Measurements from ENCODE around the gene TMF1.

The TMF1 gene

GRCh38 chr3:68996356-68996995 is 55.7 kb downstream of the TMF1 start:
- Histone ChIP-seq H3K27ac (ENCODE audit: low read depth, low read length) (no peak overlapping the region), H3K9ac (ENCODE audit: low read length) (no peak overlapping the region), H3K27me3 (ENCODE audit: control insufficient read depth in 1 of 2, insufficient read depth in 2 of 2, low read length in 2 of 2) (no peaks in the 10 kb centered on the region), H3K36me3 (ENCODE audit: insufficient read depth, low read length) (peaks cover 39% of the 10 kb centered on the region), H3K9me3 (ENCODE audit: low read length) (no peaks in the 10 kb centered on the region), H3K4me1 (ENCODE audit: insufficient read depth, low read length) (no peaks in the 10 kb centered on the region), H3K4me3 (ENCODE audit: low read depth in 1 of 2, low read length in 2 of 2) (no peak overlapping the region)

- Histone ChIP-seq H3K36me3 (ENCODE audit: insufficient read depth, low read length) (peaks cover 35% of the 10 kb centered on the region), H3K9ac (ENCODE audit: low read length) (no peak overlapping the region)
These were observed 63.4 kb downstream of the TMF1 start for GRCh38 chr3:68988740-68989139.

GRCh38 chr3:68987322-68987721 is 64.8 kb downstream of the TMF1 start:
- H3K9ac ChIP-seq (ENCODE audit: low read length): no peak overlapping the region
- no peaks in the 10 kb centered on the region for H3K27me3 ChIP-seq (ENCODE audit: control insufficient read depth in 1 of 2, insufficient read depth in 2 of 2, low read length in 2 of 2)
- H3K36me3 ChIP-seq (ENCODE audit: insufficient read depth, low read length): peaks cover 40% of the 10 kb centered on the region
- H3K9me3 ChIP-seq (ENCODE audit: low read length): no peaks in the 10 kb centered on the region
- no peak overlapping the region for H3K4me3 ChIP-seq (ENCODE audit: low read depth in 1 of 2, low read length in 2 of 2)
- H3K27ac ChIP-seq (ENCODE audit: low read depth, low read length): no peak overlapping the region
- no peaks in the 10 kb centered on the region for H3K4me1 ChIP-seq (ENCODE audit: insufficient read depth, low read length)

More at GRCh38 chr3:68988740-68989139, 63.4 kb downstream of the TMF1 start:
- Histone ChIP-seq H3K9me3 (ENCODE audit: low read length) (no peaks in the 10 kb centered on the region), H3K27me3 (ENCODE audit: control insufficient read depth in 1 of 2, insufficient read depth in 2 of 2, low read length in 2 of 2) (no peaks in the 10 kb centered on the region), H3K27ac (ENCODE audit: low read depth, low read length) (no peak overlapping the region), H3K4me1 (ENCODE audit: insufficient read depth, low read length) (no peaks in the 10 kb centered on the region), H3K4me3 (ENCODE audit: low read depth in 1 of 2, low read length in 2 of 2) (no peak overlapping the region)

DNA sequence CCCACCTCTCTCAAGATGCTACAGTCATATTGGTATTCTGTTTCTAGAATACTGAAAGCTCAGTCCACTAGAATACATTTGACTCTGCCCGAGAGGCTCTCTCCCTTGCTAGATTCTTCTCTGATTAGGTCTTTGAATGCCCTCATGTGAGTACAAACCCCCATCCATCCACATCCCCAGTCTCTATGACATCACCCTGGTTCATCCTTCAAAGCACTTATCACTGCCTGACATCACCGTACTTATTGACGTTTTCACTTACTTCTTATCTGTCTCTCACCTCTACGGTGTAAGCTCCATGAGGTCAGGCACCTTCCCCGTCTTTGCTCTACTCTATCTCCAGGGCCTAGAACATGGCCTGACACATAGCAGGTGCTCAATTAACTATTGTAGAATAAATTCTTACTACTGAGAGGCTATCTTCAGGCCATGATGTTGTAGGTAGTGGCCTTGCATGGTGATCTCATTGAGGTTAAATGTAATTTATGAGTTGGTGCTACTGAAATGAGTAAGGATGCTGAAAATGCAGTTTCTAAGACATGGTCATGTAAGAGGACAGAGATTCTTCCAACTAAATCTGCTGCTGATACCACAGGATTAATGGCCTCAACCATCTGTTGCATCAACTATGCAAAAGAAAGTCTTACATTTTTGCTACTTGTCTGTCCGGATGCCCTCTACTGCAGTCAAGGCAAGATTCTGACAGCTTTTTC is 65.5 kb downstream of the TMF1 start:
- Histone ChIP-seq H3K4me3 (ENCODE audit: low read depth in 1 of 2, low read length in 2 of 2) (no peak overlapping the region), H3K27me3 (ENCODE audit: control insufficient read depth in 1 of 2, insufficient read depth in 2 of 2, low read length in 2 of 2) (no peaks in the 10 kb centered on the region), H3K36me3 (ENCODE audit: insufficient read depth, low read length) (peaks cover 40% of the 10 kb centered on the region), H3K9me3 (ENCODE audit: low read length) (no peaks in the 10 kb centered on the region), H3K27ac (ENCODE audit: low read depth, low read length) (no peak overlapping the region), H3K4me1 (ENCODE audit: insufficient read depth, low read length) (no peaks in the 10 kb centered on the region), H3K9ac (ENCODE audit: low read length) (no peak overlapping the region)

GRCh38 chr3:68985146-68985790 is 66.9 kb downstream of the TMF1 start:
- no peaks in the 10 kb centered on the region for H3K9me3 ChIP-seq (ENCODE audit: low read length)
- H3K27me3 ChIP-seq (ENCODE audit: control insufficient read depth in 1 of 2, insufficient read depth in 2 of 2, low read length in 2 of 2): no peaks in the 10 kb centered on the region
- H3K9ac ChIP-seq (ENCODE audit: low read length): no peak overlapping the region
- no peak overlapping the region for H3K27ac ChIP-seq (ENCODE audit: low read depth, low read length)
- no peak overlapping the region for H3K4me3 ChIP-seq (ENCODE audit: low read depth in 1 of 2, low read length in 2 of 2)
- H3K4me1 ChIP-seq (ENCODE audit: insufficient read depth, low read length): no peaks in the 10 kb centered on the region
- H3K36me3 ChIP-seq (ENCODE audit: insufficient read depth, low read length): peaks cover 51% of the 10 kb centered on the region

GRCh38 chr3:68984011-68984530 is 68.1 kb downstream of the TMF1 start:
- H3K27ac ChIP-seq (ENCODE audit: low read depth, low read length): no peak overlapping the region
- H3K27me3 ChIP-seq (ENCODE audit: control insufficient read depth in 1 of 2, insufficient read depth in 2 of 2, low read length in 2 of 2): no peaks in the 10 kb centered on the region
- no peaks in the 10 kb centered on the region for H3K4me1 ChIP-seq (ENCODE audit: insufficient read depth, low read length)
- H3K9ac ChIP-seq (ENCODE audit: low read length): no peak overlapping the region
- peaks cover 62% of the 10 kb centered on the region for H3K36me3 ChIP-seq (ENCODE audit: insufficient read depth, low read length)
- no peaks in the 10 kb centered on the region for H3K9me3 ChIP-seq (ENCODE audit: low read length)
- no peak overlapping the region for H3K4me3 ChIP-seq (ENCODE audit: low read depth in 1 of 2, low read length in 2 of 2)

GRCh38 chr3:68977486-68978167 is 74.5 kb downstream of the TMF1 start:
- Histone ChIP-seq H3K4me1 (ENCODE audit: insufficient read depth, low read length) (peaks cover 5% of the 10 kb centered on the region), H3K27ac (ENCODE audit: low read depth, low read length) (no peak overlapping the region), H3K9ac (ENCODE audit: low read length) (no peak overlapping the region), H3K27me3 (ENCODE audit: control insufficient read depth in 1 of 2, insufficient read depth in 2 of 2, low read length in 2 of 2) (no peaks in the 10 kb centered on the region), H3K36me3 (ENCODE audit: insufficient read depth, low read length) (peaks cover 38% of the 10 kb centered on the region), H3K4me3 (ENCODE audit: low read depth in 1 of 2, low read length in 2 of 2) (no peak overlapping the region), H3K9me3 (ENCODE audit: low read length) (no peaks in the 10 kb centered on the region)

- H3K36me3 ChIP-seq (ENCODE audit: insufficient read depth, low read length): peaks cover 20% of the 10 kb centered on the region
- no peaks in the 10 kb centered on the region for H3K27me3 ChIP-seq (ENCODE audit: control insufficient read depth in 1 of 2, insufficient read depth in 2 of 2, low read length in 2 of 2)
- peaks cover 10% of the 10 kb centered on the region for H3K4me1 ChIP-seq (ENCODE audit: insufficient read depth, low read length)
- H3K9me3 ChIP-seq (ENCODE audit: low read length): no peaks in the 10 kb centered on the region
- H3K27ac ChIP-seq (ENCODE audit: low read depth, low read length): no peak overlapping the region
- H3K9ac ChIP-seq (ENCODE audit: low read length): no peak overlapping the region
- no peak overlapping the region for H3K4me3 ChIP-seq (ENCODE audit: low read depth in 1 of 2, low read length in 2 of 2)
These were observed 77.4 kb downstream of the TMF1 start for GRCh38 chr3:68974711-68975110.

DNA sequence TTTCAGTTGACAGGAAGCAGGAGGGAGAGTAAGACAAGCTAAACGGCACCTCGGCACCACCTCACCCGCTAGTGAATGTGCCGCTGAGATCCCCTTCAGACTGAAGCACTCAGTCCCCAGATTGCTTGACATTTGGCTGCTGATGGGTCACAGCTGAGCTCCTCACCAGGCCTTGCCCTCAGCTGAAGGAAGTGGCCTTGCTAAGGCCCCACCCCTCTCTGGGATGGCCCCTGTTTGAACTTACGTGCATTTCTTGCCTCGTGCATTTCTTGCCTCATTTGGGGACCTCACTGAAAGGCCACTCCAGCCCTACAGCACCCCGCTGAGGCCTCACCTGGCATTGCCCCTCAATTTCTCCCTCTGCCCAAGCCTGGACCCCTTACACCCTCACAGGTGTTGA is 78.5 kb downstream of the TMF1 start:
- H3K4me3 ChIP-seq (ENCODE audit: low read depth in 1 of 2, low read length in 2 of 2): no peak overlapping the region

DNA sequence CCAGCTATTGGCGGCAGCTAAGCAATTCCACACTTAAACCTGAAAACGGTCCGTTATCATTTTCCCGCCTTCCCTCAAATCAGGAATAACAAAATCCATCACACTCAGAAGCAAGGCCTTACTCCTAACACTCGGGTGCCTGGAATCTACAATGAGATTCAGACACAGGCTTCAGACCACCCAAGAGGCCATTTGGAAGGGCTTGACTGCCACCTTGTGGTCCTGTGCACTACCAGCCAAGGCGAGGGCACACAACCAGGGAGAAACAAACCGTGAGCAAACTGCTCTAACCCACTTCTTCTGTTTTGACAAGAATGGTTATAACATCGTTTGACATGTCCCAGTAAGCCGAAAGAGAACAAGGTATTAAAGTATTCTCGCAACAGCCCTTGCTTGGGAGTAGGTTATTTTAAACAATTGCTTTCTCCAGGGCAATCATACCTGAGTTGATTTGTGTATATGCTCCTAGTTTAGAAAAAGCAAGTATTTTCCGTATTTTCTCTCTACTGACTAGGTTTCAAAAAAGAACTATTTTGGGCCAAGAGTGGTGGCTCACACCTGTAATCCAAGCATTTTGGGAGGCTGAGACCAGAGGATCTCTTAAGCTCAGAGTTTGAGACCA is 79.7 kb downstream of the TMF1 start:
- peaks cover 8% of the 10 kb centered on the region for H3K36me3 ChIP-seq (ENCODE audit: insufficient read depth, low read length)
- H3K4me3 ChIP-seq (ENCODE audit: low read depth in 1 of 2, low read length in 2 of 2): no peak overlapping the region
- no peak overlapping the region for H3K9ac ChIP-seq (ENCODE audit: low read length)
- peaks cover 8% of the 10 kb centered on the region for H3K4me1 ChIP-seq (ENCODE audit: insufficient read depth, low read length)
- H3K27me3 ChIP-seq (ENCODE audit: control insufficient read depth in 1 of 2, insufficient read depth in 2 of 2, low read length in 2 of 2): no peaks in the 10 kb centered on the region
- no peak overlapping the region for H3K27ac ChIP-seq (ENCODE audit: low read depth, low read length)
- H3K9me3 ChIP-seq (ENCODE audit: low read length): no peaks in the 10 kb centered on the region

More for the DNA sequence above, 78.5 kb downstream of the TMF1 start:
- no peaks in the 10 kb centered on the region for H3K27me3 ChIP-seq (ENCODE audit: control insufficient read depth in 1 of 2, insufficient read depth in 2 of 2, low read length in 2 of 2)
- no peaks in the 10 kb centered on the region for H3K9me3 ChIP-seq (ENCODE audit: low read length)
- H3K36me3 ChIP-seq (ENCODE audit: insufficient read depth, low read length): peaks cover 11% of the 10 kb centered on the region
- H3K9ac ChIP-seq (ENCODE audit: low read length): no peak overlapping the region
- H3K27ac ChIP-seq (ENCODE audit: low read depth, low read length): no peak overlapping the region
- peaks cover 10% of the 10 kb centered on the region for H3K4me1 ChIP-seq (ENCODE audit: insufficient read depth, low read length)
